NCI-H446 (cell line): ENCODE results near the gene EGFL7.

Experiments
- DNase-seq, 2 experiments: peaks; one replicate each; lab custom pipeline; 2025; lab: John Stamatoyannopoulos, UW

EGFL7 gene

DNA sequence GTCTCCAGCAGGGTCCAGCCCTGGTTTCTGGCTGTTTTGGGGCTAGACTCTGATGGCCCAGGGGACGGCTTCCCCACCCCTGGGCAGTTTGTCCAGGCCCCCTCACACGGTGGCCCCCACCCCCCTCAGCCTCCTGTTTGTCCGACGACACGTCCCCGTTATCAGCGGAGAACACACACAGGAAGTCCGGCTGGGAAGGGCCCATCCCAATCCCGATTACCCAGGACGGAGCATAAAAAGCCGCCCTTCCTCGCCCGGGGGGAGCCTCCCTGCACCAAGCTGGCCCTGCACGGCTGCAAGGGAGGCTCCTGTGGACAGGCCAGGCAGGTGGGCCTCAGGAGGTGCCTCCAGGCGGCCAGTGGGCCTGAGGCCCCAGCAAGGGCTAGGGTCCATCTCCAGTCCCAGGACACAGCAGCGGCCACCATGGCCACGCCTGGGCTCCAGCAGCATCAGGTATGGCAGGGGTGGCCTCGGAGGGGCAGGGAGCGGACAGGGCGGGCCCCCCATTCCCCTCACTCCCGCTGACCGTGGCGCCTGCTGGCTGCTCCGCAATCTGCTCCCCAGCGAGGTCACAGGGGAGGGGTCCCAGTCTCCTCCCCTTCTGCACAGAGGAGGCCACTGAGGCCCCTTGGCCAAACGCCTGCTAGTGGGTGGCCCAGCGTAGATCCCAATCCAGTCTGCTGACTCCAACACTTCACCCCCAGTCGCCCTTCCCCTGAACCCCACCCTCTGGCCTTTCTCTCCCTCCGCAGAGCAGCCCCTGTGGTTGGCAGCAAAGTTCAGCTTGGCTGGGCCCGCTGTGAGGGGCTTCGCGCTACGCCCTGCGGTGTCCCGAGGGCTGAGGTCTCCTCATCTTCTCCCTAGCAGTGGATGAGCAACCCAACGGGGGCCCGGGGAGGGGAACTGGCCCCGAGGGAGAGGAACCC, at the start of gene EGFL7:
EGFL7 (plus strand) TSS at position 261 of the 926 bp plus-strand sequence. CDS start 5,367 bp downstream, outside the sequence.
- DNase-seq = no peak

DNA sequence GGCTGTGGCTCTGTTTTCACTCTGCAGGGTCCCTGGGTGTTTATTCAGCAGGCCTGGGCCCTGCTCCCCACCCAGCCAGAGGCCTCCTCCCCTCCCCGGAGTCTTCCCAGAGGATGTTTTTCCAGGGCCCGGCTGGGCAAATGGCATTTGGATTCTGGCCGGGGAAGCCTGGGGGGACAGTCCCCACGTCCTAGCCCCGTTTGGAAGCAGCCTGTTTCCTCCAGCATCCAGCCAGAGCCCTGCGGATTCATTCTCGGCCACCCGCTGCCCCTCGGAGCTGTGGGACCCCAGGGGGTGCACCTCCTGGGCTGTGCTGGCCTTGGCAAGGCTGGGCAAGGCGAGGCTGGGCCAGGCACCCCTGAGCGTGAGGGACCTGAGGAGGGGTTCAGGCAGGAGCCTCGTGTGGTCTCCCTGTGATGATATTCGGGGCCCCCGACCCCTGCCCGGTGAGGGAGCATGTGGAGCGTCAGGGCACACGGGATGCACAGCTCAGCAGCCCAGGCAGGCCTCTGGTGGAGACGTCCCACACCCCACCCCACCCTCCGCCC, 48.8 kb upstream of the EGFL7 start:
- DNase-seq = no peak

DNA sequence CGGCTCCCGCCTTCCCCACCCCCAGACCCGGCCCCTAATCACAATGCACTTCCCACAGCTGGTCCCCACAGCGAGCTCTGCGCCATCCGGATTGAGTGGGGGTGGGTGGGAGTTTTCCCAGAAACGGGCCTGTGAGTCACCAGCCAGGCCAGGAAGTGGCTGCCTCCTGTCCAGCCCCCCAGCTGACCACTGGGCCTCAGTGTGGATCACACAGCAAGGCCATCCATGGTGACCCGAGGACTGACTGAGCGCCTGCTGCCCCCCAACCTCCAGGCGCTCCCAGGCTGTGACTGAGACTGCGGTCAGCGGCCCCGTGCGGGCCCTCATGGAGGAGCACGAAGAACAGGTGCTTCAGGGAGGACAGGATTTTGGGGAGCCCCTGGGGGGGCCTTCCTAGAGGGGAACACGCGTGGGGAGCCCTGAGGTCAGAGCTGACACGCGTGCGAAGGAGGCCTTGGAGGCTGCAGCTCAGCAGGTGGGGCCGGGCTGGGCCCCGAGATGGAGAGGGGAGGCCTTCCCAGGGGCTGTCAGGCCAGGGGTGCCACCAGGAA, 48.3 kb upstream of the EGFL7 start:
- DNase-seq = no peak

DNA sequence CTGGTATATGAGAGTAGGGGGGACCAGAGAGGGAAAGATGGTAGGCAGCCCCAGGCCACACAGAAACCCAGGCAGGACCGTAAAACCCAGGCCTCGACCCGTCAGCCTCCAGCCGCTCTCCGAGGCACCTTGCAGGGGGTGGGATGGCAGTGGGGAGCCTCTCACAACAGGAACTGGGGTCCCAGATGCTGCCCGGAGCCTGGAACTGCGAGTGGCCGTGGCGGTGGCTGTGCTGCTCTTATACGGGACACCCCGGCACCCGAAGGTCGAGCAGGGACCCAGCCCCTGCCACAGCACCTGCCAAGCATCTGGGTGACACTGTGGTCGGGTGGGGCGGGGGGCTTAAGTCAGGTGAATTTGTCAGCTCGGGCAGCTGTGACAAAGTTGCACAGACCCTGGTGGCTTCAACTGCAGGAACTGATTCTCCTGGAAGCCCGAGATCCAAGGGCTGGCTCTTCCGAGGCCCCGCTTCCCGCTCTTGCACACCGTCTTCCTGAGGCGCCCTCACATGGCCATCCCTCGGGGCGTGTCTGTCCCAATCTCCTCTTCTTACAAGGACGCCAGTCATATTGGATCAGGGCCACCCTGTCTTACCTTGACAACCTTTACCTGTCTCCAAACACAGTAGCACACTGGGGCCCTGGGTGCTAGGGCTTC, 47.6 kb upstream of the EGFL7 start:
- DNase-seq = no peak

DNA sequence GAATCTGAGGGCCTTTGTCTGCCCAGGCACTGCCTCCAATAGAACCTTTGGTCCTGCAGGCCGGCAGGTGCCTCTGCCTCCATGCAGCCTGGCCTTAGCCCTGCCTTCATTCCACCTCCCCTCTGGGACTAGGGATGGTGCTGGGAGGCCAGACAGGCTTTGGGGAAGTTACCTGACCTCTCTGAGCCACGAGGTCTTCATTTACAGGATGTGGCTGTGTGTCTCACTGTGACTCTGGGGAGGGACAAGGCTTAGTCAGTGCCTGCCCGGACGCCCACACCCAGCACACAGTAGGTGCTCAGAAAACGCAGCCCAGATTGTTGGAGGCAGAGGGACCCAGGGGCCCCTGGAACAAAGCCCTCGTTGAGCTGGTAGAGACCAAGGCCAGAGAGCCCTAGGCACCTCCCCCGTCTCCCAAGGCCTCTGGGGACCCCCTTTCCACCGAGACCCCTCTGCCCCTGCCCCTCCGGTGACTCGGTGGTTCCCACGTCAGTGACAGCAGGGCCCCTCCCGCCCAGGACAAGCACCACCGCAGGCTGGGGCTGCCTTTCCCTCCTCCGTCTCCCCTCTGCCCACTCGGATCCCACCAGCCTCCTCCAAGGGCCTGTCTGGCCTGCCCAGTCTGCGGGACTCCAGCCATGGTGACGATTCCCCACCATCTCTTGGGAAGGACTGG, 46.9 kb upstream of the EGFL7 start:
- DNase-seq = no peak

DNA sequence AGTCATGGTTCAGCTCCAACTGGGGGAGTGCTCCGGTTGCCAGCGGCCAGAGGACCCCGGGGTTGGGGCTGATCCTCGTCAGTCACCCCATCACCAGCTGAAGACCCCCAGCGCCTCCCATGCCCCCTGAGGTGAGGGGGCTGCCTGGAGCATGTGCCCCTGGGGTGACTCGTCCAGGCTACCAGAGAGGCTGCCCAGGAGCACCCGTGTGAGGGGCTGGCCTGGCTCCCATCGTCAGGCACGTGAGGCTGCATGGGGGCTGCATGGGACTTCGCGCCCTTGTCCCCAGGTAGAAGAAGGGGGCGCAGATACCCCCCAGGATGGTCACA, 46.4 kb upstream of the EGFL7 start:
- no peak for DNase-seq

DNA sequence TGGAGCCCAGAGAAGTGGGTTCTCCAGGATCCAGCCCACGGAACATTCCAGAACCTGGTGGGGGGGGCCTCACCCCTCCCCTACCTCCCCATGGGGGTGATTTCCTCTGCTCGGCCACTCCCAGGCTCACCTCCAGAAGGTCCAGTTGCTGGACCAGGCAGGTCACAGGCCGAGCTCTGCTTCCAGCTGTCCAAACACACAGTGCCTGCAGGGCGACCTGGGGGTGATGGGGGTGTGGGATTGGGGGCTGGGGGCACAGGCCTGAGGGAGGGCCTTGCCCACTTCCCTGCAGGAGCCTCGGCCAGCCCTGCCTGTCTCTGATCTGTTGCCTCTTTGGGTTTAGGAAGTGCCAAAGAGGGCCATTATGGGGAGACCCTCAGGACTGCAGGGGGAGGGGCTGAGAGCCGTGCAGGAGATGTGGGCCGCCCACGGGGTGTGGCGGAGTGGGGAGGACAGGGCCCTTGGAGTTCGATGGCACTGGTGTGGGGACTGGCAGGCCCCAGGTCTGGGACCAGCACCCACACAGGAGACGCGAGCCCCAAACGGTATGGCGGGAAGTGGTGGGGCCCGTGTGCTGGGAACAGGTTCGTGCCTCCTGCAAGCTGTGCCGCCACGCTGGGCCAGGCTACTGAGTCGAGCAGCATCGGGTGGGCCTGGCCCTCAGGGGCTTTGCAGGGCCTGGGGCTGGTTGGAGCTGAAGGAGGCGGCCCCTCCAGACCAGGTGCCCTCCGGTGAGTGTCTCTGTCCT, 45.6 kb upstream of the EGFL7 start:
- no peak for DNase-seq

DNA sequence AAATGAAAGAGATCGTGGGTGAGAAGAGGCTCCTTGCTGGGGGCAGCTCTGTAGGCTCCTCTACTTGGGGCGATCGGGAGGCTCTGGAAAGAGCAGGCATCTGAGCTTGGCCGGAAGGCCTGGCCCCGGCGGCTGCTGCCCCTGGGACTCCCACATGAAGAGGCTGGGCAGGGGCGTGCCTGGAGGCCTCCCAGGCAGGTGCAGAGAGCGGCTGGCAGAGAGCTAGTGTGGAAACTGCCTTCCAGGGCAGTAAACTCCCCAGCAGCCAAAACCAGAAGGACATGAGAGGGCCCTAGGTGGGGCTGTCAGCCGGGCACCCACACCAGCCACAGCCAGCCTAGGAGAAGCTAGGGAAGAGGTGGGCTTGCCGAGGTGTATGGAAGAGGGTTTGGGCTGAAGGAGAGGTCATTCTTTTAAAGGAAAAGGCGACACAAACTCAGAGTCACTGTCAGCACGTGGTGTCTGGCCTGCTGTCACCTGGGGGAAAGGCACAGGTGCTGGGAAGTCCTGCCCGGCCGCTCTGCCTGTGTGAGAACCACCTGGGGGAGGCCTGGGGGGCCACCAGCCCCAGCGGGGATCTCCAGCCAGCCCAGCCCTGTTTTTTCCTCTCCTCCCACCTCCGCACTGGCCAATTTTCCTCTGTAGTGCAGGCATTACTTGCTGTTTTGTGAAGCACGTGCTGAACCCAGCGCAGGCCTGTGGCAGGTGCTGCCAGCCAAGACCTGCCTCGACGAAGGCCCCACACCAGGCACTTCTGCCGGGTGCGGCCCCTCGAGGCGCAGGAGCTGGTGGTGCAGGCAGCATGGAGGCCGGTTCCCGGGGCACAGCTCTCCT, 44.8 kb upstream of the EGFL7 start:
- no peak for DNase-seq

DNA sequence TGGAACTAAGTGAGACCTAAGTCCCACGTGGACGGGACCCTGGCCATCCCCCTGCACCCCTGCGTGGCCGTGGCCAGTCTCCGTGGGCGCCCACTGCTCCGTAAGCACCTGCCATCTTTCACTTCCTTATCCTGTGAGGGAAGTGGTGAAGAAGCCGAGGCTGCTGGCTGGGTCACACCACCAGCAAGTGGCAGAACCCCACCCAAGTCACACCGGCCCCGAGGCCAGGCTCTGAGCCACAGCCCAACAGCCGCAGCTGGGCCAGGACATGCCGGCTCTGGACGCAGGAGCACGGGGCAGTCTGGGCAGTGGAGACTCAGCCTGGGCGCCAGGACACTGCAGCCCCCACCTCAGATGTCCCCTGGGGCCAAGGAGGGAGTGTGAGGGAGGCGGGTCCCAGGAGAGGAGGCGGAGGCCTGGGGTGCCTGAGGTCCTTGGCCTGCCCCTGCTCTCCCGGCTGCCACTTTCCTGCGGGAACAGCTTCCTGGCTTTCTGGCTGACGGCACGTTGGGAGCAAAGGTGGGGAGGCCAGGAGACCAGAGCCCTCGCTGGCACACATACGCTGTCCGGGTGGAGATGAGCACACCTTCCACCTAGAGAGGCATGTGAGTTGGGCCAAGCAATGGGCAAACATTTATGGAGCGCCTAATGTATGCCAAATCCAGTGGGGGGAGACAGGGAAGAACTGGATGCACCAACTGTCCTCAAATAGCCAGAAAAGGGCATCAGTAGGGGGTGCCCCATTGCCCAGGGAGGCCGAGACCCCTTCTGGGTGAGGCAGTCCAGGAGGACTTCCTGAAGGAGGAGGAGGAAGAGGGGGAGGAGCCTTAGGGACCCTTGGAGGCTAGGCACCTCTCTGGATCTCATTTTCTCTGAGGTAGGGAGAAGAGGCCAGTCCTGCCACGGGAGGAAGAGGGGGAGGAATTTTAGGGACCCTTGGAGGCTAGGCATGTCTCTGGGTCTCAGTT, 43.9 kb upstream of the EGFL7 start:
- no peak for DNase-seq

DNA sequence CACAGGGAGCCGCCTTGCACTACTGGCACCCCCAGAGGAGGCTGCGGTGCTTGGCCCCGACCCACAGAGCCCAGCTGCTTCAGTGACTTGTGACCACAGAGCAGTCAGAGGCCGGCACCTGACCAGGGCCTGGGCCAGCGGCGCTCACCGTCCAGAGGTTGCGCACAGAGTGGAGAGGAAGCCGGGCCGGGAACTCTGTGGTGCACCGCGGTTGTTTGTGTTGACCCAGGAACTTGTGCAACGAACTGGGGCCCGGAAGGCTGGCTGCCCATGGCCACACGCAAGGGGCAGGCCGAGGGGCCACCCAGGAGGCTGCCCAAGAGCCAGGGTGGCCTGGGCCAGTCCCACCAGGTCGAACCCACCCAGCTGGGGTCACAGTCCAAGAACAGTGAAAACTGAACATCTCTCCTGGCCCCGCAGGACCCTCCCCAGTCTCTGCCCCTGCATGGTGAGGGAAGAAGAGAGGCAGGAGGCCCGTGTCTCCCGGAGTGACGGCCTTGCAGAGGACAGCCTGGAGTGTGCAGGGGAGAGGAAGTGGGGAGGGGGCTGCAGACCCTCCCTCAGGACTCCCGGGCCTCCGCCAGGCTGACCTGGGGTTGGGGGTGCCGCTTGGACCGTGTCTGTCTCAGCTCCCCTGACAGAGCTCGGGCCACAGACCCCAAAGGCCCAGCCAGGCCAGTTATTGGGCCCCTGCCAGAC, 42.8 kb upstream of the EGFL7 start:
- no peak for DNase-seq

DNA sequence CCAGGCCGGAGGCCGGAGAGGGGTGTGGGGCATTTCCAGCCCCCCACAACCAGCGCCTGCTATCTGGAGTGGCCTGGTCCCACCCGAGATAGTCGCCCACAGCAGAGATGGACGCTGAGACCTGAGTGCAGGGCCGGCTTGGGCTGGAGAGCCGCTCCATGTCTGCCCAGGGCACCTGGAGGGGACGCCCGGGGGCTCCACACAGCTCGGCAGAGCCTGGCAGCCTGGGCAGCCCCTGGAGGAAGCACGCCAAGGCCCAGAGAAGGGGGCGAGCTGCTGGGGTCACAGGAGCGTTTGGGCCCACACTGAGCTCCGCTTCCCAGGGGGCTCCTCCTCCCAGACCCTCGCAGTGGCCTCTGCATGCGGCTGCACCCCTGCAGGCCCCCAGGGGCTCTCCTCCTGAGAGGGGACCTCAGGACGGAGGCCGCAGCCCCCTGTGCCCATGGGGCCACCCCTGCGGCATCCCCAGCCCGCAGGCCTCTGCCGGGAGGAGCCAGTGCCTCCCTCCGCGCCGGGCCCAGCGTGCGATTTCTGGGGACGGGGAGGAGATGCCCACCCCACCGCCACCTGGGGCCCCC, 42.2 kb upstream of the EGFL7 start:
- no peak for DNase-seq

DNA sequence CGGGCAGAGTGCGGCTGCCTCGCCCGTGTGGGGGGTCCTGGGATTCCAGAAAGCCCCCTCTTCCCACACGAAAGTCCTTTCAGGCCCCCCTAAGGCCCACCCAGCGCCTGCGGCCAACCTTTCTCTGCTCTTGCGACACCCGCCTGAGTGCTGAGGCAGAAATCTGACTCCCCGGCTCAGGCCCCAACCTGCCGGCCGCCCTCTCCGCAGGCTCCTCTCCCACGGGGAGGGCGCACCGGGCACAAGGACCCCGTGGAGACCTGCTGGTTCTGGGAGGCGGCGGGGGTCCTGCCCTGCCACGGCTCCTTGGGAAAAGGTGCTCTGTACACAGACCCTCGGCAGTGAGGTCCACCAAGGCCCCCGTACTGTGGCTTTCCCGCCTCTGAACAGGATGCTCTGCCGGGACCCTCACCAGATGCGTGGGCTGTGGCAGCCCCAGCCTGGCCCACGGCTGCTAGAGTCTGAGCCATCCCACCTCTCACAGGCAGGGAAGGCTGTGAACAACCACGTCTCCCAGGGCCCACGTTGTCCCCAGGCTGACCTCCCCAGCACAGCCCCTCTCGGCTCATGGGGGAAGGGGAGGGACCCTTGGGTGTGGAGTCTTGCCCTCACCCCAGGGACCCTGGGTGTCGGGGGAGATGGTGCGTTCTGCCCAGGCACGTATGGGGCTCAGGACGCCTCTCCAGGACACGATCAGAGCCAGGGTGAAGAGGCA, 41.5 kb upstream of the EGFL7 start:
- no peak for DNase-seq

DNA sequence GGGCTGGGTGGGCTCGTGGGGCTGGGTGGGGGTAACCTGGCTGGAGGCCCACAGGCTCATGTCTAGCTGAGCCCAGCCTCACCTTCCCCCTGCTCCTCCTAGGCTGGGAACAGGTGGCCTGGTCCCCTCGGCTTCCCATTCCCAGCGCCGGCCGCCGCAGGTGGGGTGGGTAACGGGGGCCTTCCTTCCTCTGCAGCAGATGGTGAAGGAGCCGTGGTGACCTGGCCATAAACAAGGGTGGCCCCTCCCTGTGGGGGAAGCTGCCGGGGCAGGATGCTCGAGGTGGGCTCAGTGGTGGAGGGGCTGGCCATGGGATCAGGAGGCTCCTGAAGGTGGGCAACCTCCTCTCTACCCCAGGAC, 41.0 kb upstream of the EGFL7 start:
- DNase-seq = no peak

DNA sequence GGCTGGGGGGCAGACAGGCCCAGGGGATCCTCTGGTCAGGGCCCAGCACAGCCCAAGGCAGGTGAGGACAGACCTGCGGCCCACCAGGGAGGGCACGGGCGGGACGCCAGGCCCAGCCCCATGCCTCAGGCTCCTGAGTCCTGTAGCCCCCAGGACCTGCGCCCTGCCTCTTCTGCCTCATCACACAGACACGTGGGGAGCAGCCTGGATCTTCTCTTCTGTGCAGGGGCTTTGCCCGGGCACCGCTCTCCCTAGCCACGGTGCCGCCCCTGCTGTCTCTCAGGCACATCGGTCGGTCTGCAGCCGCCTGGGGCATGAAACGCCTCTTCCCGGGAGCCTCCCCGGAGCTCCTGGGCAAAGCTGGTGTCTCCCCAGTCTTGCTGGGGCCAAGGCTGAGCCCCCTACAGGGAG, 40.2 kb upstream of the EGFL7 start:
- no peak for DNase-seq

DNA sequence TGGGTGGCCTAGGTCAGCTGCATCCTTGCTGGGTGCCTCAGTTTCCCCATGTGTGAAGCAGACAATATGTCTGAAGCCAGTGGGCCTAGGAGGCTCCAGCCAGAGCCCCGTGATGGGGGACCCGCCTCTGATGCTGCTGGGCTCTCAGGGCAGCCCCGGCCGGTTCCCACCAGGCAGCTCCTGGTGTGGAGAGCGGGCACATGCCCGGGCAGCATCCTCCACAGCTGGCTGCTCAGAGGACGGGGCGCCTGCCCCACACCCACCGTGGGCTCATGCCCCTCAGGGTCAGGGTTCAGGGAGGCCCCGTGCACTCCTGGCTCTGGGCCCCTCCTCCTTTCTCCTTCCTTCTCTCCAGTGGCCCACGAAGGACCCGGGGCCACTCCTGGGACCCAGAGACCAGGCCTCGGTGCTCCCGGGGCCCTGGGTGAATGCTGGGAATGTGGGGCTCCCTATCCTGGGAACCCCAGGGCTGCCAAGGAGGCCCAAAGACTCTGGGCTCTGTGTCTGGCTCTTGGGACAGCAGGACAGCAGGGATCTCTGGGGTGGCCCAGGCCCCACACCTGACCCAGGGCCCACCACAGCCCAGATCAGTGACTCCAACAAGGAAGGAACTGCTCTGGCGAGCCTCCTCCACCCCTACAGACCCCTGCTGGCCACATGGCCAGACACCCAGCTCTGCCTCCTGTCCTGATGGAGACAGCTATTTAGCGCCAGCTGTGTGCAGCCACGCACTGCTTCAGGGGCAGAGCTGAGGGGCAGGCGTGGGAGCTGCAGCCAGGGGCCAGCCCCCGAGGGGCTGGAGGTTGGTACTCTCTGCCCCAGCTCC, 39.5 kb upstream of the EGFL7 start:
- DNase-seq = no peak

DNA sequence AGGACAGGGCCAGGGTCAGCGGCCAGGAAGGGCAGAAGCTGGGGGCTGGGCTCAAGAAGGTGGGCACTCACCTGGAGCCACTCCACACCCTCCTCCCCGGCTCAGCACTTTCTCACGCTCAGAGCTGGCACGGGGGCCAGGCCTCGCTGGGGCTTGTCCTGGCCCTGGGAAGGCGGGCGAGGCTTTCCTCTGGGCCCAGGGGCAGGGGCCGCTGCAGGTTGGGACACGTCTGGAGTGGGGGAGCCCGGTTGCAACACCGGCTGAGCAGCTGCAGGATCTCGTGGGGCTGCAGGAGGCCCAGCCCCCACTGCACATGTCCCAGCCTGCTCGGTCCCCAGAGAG, 38.9 kb upstream of the EGFL7 start:
- no peak for DNase-seq
